Liver (tissue), 10 donors: Measurements from ENCODE around the gene TMEM215. TPM values are rescaled to one million over a fixed set of nuclear protein-coding genes. Genes with fewer than 3 reads are reported as not detected.

ENCODE experiments used
- DNase-seq: peaks from one replicate; pipeline ENCODE4 v3.0.0-alpha.2; 2017; ENCODE audit warnings: low spot score
- H3K27ac ChIP-seq, 2 donors: one replicate each; pipeline ENCODE4 v1.7.0; 2013; ENCODE audit warnings: inconsistent platforms in 2 of 2, low read length in 2 of 2, control low read depth in 1 of 2, low read depth in 1 of 2, mild to moderate bottlenecking in 1 of 2
- H3K27me3 ChIP-seq, 4 donors: one replicate each; pipeline versions ENCODE4 v1.6.1 to v1.7.0; 2013; ENCODE audit warnings: low read length in 3 of 4, inconsistent platforms in 1 of 4, mild to moderate bottlenecking in 1 of 4, moderate library complexity in 1 of 4; ENCODE audit not compliant: control insufficient read depth in 4 of 4, insufficient read depth in 4 of 4
- H3K36me3 ChIP-seq, 4 donors: one replicate each; pipeline versions ENCODE4 v1.6.1 to v1.7.0; 2013; ENCODE audit warnings: low read length in 3 of 4, mild to moderate bottlenecking in 3 of 4, low read depth in 1 of 4, moderate library complexity in 1 of 4; ENCODE audit not compliant: control insufficient read depth in 4 of 4, insufficient read depth in 3 of 4
- H3K4me1 ChIP-seq, 4 donors: one replicate each; pipeline versions ENCODE4 v1.6.1 to v1.7.0; 2013; ENCODE audit warnings: low read length in 3 of 4, mild to moderate bottlenecking in 3 of 4, moderate library complexity in 1 of 4; ENCODE audit not compliant: control insufficient read depth in 4 of 4, insufficient read depth in 4 of 4
- H3K4me3 ChIP-seq, 3 donors: one replicate each; pipeline versions ENCODE4 v1.6.1 to v1.7.0; 2013; ENCODE audit warnings: low read length in 3 of 3, control low read depth in 1 of 3, low read depth in 1 of 3, mild to moderate bottlenecking in 1 of 3
- H3K9ac ChIP-seq, 2 donors: one replicate each; pipeline ENCODE4 v1.7.0; 2013; ENCODE audit warnings: low read length in 2 of 2, mild to moderate bottlenecking in 2 of 2, moderate library complexity in 2 of 2, control low read depth in 1 of 2, low read depth in 1 of 2
- H3K9me3 ChIP-seq, 4 donors: one replicate each; pipeline versions ENCODE4 v1.6.1 to v1.7.0; 2013; ENCODE audit warnings: low read length in 3 of 4; ENCODE audit not compliant: control insufficient read depth in 4 of 4
- ATF3 ChIP-seq: IDR thresholded peaks from 2 replicates; pipeline ENCODE4 v1.6.1; 2016; ENCODE audit warnings: antibody characterized with exemption
- CTCF ChIP-seq: fragments of 150-350 bp; IDR thresholded peaks from 2 replicates; pipeline ENCODE4 v1.5.1; 2017; ENCODE audit warnings: improper control_type of control experiment, low read depth, low read length; ENCODE audit not compliant: missing input control
- EGR1 ChIP-seq, 2 donors: IDR thresholded peaks; 2 replicates each; pipeline ENCODE4 v1.6.1; 2016 to 2018; ENCODE audit warnings: antibody characterized with exemption in 2 of 2, low read depth in 2 of 2
- FOXA1 ChIP-seq: IDR thresholded peaks from 2 replicates; pipeline ENCODE4 v1.6.1; 2016; ENCODE audit warnings: antibody characterized with exemption
- FOXA2 ChIP-seq: IDR thresholded peaks from 2 replicates; pipeline ENCODE4 v1.6.1; 2016; ENCODE audit warnings: antibody characterized with exemption
- GABPA ChIP-seq, 2 donors: IDR thresholded peaks in 1 of 2; conservative IDR thresholded peaks in 1 of 2; 2 replicates each; pipeline ENCODE4 v1.6.1; 2016; ENCODE audit warnings: antibody characterized with exemption in 2 of 2, mild to moderate bottlenecking in 1 of 2, moderate library complexity in 1 of 2
- HNF4A ChIP-seq, 2 donors: conservative IDR thresholded peaks; 2 replicates each; pipeline ENCODE4 v1.6.1; 2016; ENCODE audit warnings: antibody characterized with exemption in 2 of 2, mild to moderate bottlenecking in 2 of 2
- HNF4G ChIP-seq: IDR thresholded peaks from 2 replicates; pipeline ENCODE4 v1.6.1; 2016; ENCODE audit warnings: antibody characterized with exemption
- JUND ChIP-seq, 2 donors: IDR thresholded peaks; 2 replicates each; pipeline ENCODE4 v1.6.1; 2016; ENCODE audit warnings: antibody characterized with exemption in 2 of 2
- MAX ChIP-seq: IDR thresholded peaks from 2 replicates; pipeline ENCODE4 v1.6.1; 2016; ENCODE audit warnings: antibody characterized with exemption
- NR2F2 ChIP-seq: IDR thresholded peaks from 2 replicates; pipeline ENCODE4 v1.6.1; 2016; ENCODE audit warnings: antibody characterized with exemption
- RAD21 ChIP-seq, 2 donors: IDR thresholded peaks; 2 replicates each; pipeline ENCODE4 v1.6.1; 2016; ENCODE audit warnings: antibody characterized with exemption in 2 of 2, mild to moderate bottlenecking in 2 of 2
- REST ChIP-seq: IDR thresholded peaks from 2 replicates; pipeline ENCODE4 v1.6.1; 2016; ENCODE audit warnings: antibody characterized with exemption, mild to moderate bottlenecking
- RXRA ChIP-seq, 2 donors: IDR thresholded peaks; 2 replicates each; pipeline ENCODE4 v1.6.1; 2017 to 2018; ENCODE audit warnings: antibody characterized with exemption in 2 of 2, mild to moderate bottlenecking in 1 of 2
- SP1 ChIP-seq: IDR thresholded peaks from 2 replicates; pipeline ENCODE4 v1.6.1; 2018; ENCODE audit warnings: antibody characterized with exemption, mild to moderate bottlenecking
- TAF1 ChIP-seq: conservative IDR thresholded peaks from 2 replicates; pipeline ENCODE4 v1.6.1; 2016; ENCODE audit warnings: antibody characterized with exemption, mild to moderate bottlenecking
- YY1 ChIP-seq: IDR thresholded peaks from 2 replicates; pipeline ENCODE4 v1.6.1; 2016; ENCODE audit warnings: antibody characterized with exemption, mild to moderate bottlenecking
- ZBTB33 ChIP-seq: IDR thresholded peaks from 2 replicates; pipeline ENCODE4 v1.6.1; 2016; ENCODE audit warnings: antibody characterized with exemption
- WGBS: extraction: QIAGEN DNeasy Blood & Tissue Kit; methylation state at CpG from one replicate; pipeline ENCODE4 v1.1.7; 2013; 5-methylcytosine and 5-hydroxymethylcytosine counted together
- polyA plus RNA-seq, 2 donors: library from polyadenylated mRNA; stranded (reverse) in 1 of 2; unstranded in 1 of 2; fragments of 200-250 nt in 1 of 2; fragments of >200 nt in 1 of 2; fragmentation: Nextera tagmentation in 1 of 2; extraction: Ambion mirVana in 1 of 2; gene quantifications; one replicate each; pipeline versions ENCODE4 v1.2.1 to v1.2.3, GENCODE V29; 2013 to 2015
- small RNA-seq: library from RNA; depleted of rRNA; stranded (forward); fragments of <200 nt; gene quantifications from one replicate; pipeline ENCODE3, GENCODE V24; 2014
- total RNA-seq, 2 donors: library from RNA; depleted of rRNA; stranded (reverse); fragments of >200 nt; gene quantifications; one replicate each; pipeline ENCODE4 v1.2.3, GENCODE V29; 2014
- donor health status: healthy.
- donor health status: healthy.
- donor health status: healthy.
- donor health status: healthy.
- donor health status: healthy.

TMEM215 gene
- total and polyA plus RNA-seq, 4 donors, result not detected

GRCh38 chr9:32832346-32832745, 49.0 kb downstream of the TMEM215 start:
- Histone ChIP-seq H3K4me3 (no peak overlapping the region), H3K9me3 (no peaks in the 10 kb centered on the region), H3K36me3 (no peaks in the 10 kb centered on the region), H3K9ac (no peak overlapping the region), H3K27me3 (peaks cover 0 to 2% (median 0%) of the 10 kb centered on the region in 4 donors), H3K4me1 (no peaks in the 10 kb centered on the region), H3K27ac (no peak overlapping the region)
- WGBS, result 47% methylated on average over 2 of the region's 2 CpGs
- TF ChIP-seq JUND (IDR thresholded peaks at IDR 0.05), result no peak
- TF ChIP-seq HNF4A (conservative IDR thresholded peaks at IDR 0.05), result no peak
- TF ChIP-seq MAX, result no peak
- TF ChIP-seq RXRA (IDR thresholded peaks at IDR 0.05), result no peak
- no peak for TF ChIP-seq HNF4G
- TF ChIP-seq EGR1 (IDR thresholded peaks at IDR 0.05; ENCODE audit: low read depth in 2 of 2), result no peak
- no peak for TF ChIP-seq FOXA1
- TF ChIP-seq GABPA (IDR thresholded peaks at IDR 0.05 in 1 of 2, conservative IDR thresholded peaks at IDR 0.05 in 1 of 2), result no peak
- no peak for TF ChIP-seq SP1
- no peak for TF ChIP-seq NR2F2
- no peak for TF ChIP-seq ZBTB33
- TF ChIP-seq YY1, result no peak
- no peak for TF ChIP-seq TAF1
- no peak for TF ChIP-seq RAD21 (IDR thresholded peaks at IDR 0.05)
- TF ChIP-seq ATF3, result no peak
- no peak for TF ChIP-seq CTCF
- no peak for TF ChIP-seq REST
- no peak for TF ChIP-seq FOXA2
- no peak for DNase-seq

Small RNA genes within 50 kb of the gene (small RNA-seq; reads per million reads assigned to genes)
- not detected for gene RF00019

Other genes starting within 250 kb of the TMEM215 start
- gene SMIM27, start 231.2 kb upstream of the TMEM215 start, total RNA-seq, result 1 to 10 TPM; 1.0 to 6.2 TPM
- gene SMIM27, start 231.2 kb upstream of the TMEM215 start, polyA plus RNA-seq, result 10 to 100 TPM in 1 of 2 donors, 1 to 10 TPM in 1; 2.6 to 17.0 TPM
- 10 to 100 TPM; 14.7 to 19.9 TPM for gene TOPORS, start 231.0 kb upstream of the TMEM215 start, total RNA-seq
- 1 to 10 TPM; 4.8 to 6.0 TPM for gene TOPORS, start 231.0 kb upstream of the TMEM215 start, polyA plus RNA-seq
- gene NDUFB6, start 210.4 kb upstream of the TMEM215 start, total RNA-seq, result 10 to 100 TPM; 22.3 to 28.6 TPM
- 100 to 1,000 TPM in 1 of 2 donors, 10 to 100 TPM in 1; 36.3 to 118 TPM for gene NDUFB6, start 210.4 kb upstream of the TMEM215 start, polyA plus RNA-seq
- gene TAF1L, start 147.9 kb upstream of the TMEM215 start, total RNA-seq, result not detected
- not detected for gene TAF1L, start 147.9 kb upstream of the TMEM215 start, polyA plus RNA-seq
- gene APTX, start 218.1 kb downstream of the TMEM215 start, total RNA-seq, result 10 to 100 TPM; 13.6 to 16.3 TPM
- 10 to 100 TPM; 14.2 to 17.4 TPM for gene APTX, start 218.1 kb downstream of the TMEM215 start, polyA plus RNA-seq
- 10 to 100 TPM; 60.9 to 96.6 TPM for gene DNAJA1, start 241.7 kb downstream of the TMEM215 start, total RNA-seq
- 10 to 100 TPM; 72.3 to 74.6 TPM for gene DNAJA1, start 241.7 kb downstream of the TMEM215 start, polyA plus RNA-seq